Tibial artery (tissue), 4 donors: ENCODE data around the gene FBXW11.

Source experiments
- DNase-seq, 2 donors: peaks; one replicate each; pipeline ENCODE4 v3.0.0-alpha.2; 2019
- H3K27ac ChIP-seq, 2 donors: fragments of 200-600 bp; sonication (generic) in 1 of 2; 1 replicate in 1 of 2; 2 replicates in 1 of 2; pipeline ENCODE4 v1.5.1; 2018 to 2019; ENCODE audit warnings: mild to moderate bottlenecking in 1 of 2
- H3K27me3 ChIP-seq, 2 donors: fragments of 200-600 bp; sonication (generic) in 1 of 2; one replicate each; pipeline versions ENCODE4 v1.5.1 to v1.6.0; 2016 to 2019
- H3K36me3 ChIP-seq, 3 donors: fragments of 200-600 bp; sonication (generic) in 2 of 3; one replicate each; pipeline ENCODE4 v1.5.1; 2016 to 2019; ENCODE audit warnings: mild to moderate bottlenecking in 2 of 3
- H3K4me1 ChIP-seq, 4 donors: fragments of 200-600 bp; sonication (generic) in 2 of 4; 1 replicate in 3 of 4; 2 replicates in 1 of 4; pipeline ENCODE4 v1.5.1; 2016 to 2019
- H3K4me3 ChIP-seq, 2 donors: fragments of 200-600 bp; sonication (generic) in 1 of 2; 1 replicate in 1 of 2; 2 replicates in 1 of 2; pipeline ENCODE4 v1.5.1; 2018 to 2019; ENCODE audit warnings: mild to moderate bottlenecking in 2 of 2
- H3K9me3 ChIP-seq, 3 donors: fragments of 200-600 bp; sonication (generic) in 1 of 3; one replicate each; pipeline ENCODE4 v1.5.1; 2016 to 2019
- CTCF ChIP-seq, 2 experiments: fragments of 200-600 bp in 1 of 2; fragments of 450-650 bp in 1 of 2; IDR thresholded peaks; one replicate each; pipeline ENCODE4 v1.5.1; 2017 to 2019; ENCODE audit warnings: antibody characterized with exemption in 2 of 2, mild to moderate bottlenecking in 1 of 2, moderate library complexity in 1 of 2
- intact Hi-C: fragments of 100-400 bp; cut with DNase I; formaldehyde crosslinking; loops from one replicate; pipeline ENCODE4 v1.15.0; 2023; ENCODE audit warnings: low total_unique reads

The FBXW11 gene

GRCh38 chr5:171907725-171908343 lies 98.6 kb downstream of the FBXW11 start:
- H3K9me3 ChIP-seq: no peaks in the 10 kb centered on the region
- no peak overlapping the region for H3K4me3 ChIP-seq
- peaks cover 0 to 3% (median 0%) of the 10 kb centered on the region in 3 donors for H3K36me3 ChIP-seq
- peaks cover 0 to 25% (median 5%) of the 10 kb centered on the region in 4 donors for H3K4me1 ChIP-seq
- DNase-seq: peak in 1 of 2 donors; percentile 32
- TF ChIP-seq CTCF (IDR thresholded peaks at IDR 0.05): peak; percentile 78 to 80
- intact Hi-C loops: loop anchor here (2.0 to 10.0 kb wide), 3 partner anchors 163 to 489 kb away; partner anchors contain the start of gene FGF18
- H3K27ac ChIP-seq: no peak overlapping the region
- H3K27me3 ChIP-seq: no peaks in the 10 kb centered on the region

GRCh38 chr5:171906703-171907590 lies 99.5 kb downstream of the FBXW11 start:
- no peak for DNase-seq
- Histone ChIP-seq H3K27me3 (no peaks in the 10 kb centered on the region), H3K9me3 (no peaks in the 10 kb centered on the region), H3K4me1 (peaks cover 0 to 16% (median 2%) of the 10 kb centered on the region in 4 donors), H3K4me3 (no peak overlapping the region), H3K36me3 (peaks cover 0 to 3% (median 0%) of the 10 kb centered on the region in 3 donors), H3K27ac (no peak overlapping the region)
- intact Hi-C loops: loop anchor here (5.0 to 10.0 kb wide), 2 partner anchors 162 to 275 kb away; no protein-coding TSS in a partner anchor
- TF ChIP-seq CTCF (IDR thresholded peaks at IDR 0.05): no peak

GRCh38 chr5:171906066-171906570 lies 100.3 kb downstream of the FBXW11 start:
- DNase-seq: no peak
- no peaks in the 10 kb centered on the region for H3K9me3 ChIP-seq
- peaks cover 0 to 3% (median 0%) of the 10 kb centered on the region in 3 donors for H3K36me3 ChIP-seq
- H3K4me3 ChIP-seq: no peak overlapping the region
- H3K27ac ChIP-seq: no peak overlapping the region
- no peak for TF ChIP-seq CTCF (IDR thresholded peaks at IDR 0.05)
- intact Hi-C loops: loop anchor here (5.0 to 10.0 kb wide), 2 partner anchors 161 to 274 kb away; no protein-coding TSS in a partner anchor
- H3K4me1 ChIP-seq: peaks cover 0 to 11% (median under 1%) of the 10 kb centered on the region in 4 donors
- H3K27me3 ChIP-seq: no peaks in the 10 kb centered on the region

GRCh38 chr5:171904886-171905285 lies 101.6 kb downstream of the FBXW11 start:
- no peak for DNase-seq
- Histone ChIP-seq H3K27me3 (no peaks in the 10 kb centered on the region), H3K36me3 (peaks cover 0 to 3% (median 0%) of the 10 kb centered on the region in 3 donors), H3K27ac (no peak overlapping the region), H3K4me1 (peaks cover 0 to 7% (median 0%) of the 10 kb centered on the region in 4 donors), H3K4me3 (no peak overlapping the region), H3K9me3 (no peaks in the 10 kb centered on the region)
- no peak for TF ChIP-seq CTCF (IDR thresholded peaks at IDR 0.05)
- intact Hi-C loops: loop anchor here (5.0 to 10.0 kb wide), 2 partner anchors 160 to 273 kb away; no protein-coding TSS in a partner anchor

GRCh38 chr5:171901764-171902163 lies 104.7 kb downstream of the FBXW11 start:
- no peaks in the 10 kb centered on the region for H3K4me1 ChIP-seq
- intact Hi-C loops: loop anchor here (10.0 kb wide), 1 partner anchor 157 kb away; no protein-coding TSS in a partner anchor

More at GRCh38 chr5:171901764-171902163, 104.7 kb downstream of the FBXW11 start:
- H3K36me3 ChIP-seq: no peaks in the 10 kb centered on the region
- no peak overlapping the region for H3K4me3 ChIP-seq
- no peak overlapping the region for H3K27ac ChIP-seq
- H3K9me3 ChIP-seq: no peaks in the 10 kb centered on the region
- H3K27me3 ChIP-seq: no peaks in the 10 kb centered on the region
- no peak for TF ChIP-seq CTCF (IDR thresholded peaks at IDR 0.05)
- DNase-seq: no peak
